Subcutaneous abdominal adipose tissue (tissue), 5 donors: ENCODE results near the gene SPEN.
"Not testable (repeated sequence)": the region's sequence is repeated elsewhere in the genome, so short reads cannot be mapped to it uniquely, and the experiment has no call there.

Source experiments
- H3K27ac ChIP-seq: one replicate; pipeline ENCODE4 v1.7.0; 2013; ENCODE audit warnings: low read depth, mild to moderate bottlenecking, inconsistent platforms, low read length, moderate library complexity
- H3K27me3 ChIP-seq, 5 donors: one replicate each; pipeline ENCODE4 v1.7.0; 2013; ENCODE audit warnings: low read length in 5 of 5, inconsistent platforms in 1 of 5; ENCODE audit not compliant: control insufficient read depth in 5 of 5, insufficient read depth in 4 of 5
- H3K36me3 ChIP-seq, 5 donors: one replicate each; pipeline ENCODE4 v1.7.0; 2013; ENCODE audit warnings: low read length in 5 of 5; ENCODE audit not compliant: control insufficient read depth in 5 of 5, insufficient read depth in 5 of 5
- H3K4me1 ChIP-seq, 5 donors: one replicate each; pipeline ENCODE4 v1.7.0; 2013; ENCODE audit warnings: low read length in 5 of 5, mild to moderate bottlenecking in 3 of 5, moderate library complexity in 1 of 5; ENCODE audit not compliant: control insufficient read depth in 5 of 5, insufficient read depth in 5 of 5
- H3K4me3 ChIP-seq, 5 donors: one replicate each; pipeline ENCODE4 v1.7.0; 2013; ENCODE audit warnings: low read length in 5 of 5, low read depth in 1 of 5
- H3K9ac ChIP-seq, 5 donors: one replicate each; pipeline ENCODE4 v1.7.0; 2013; ENCODE audit warnings: low read length in 5 of 5, mild to moderate bottlenecking in 4 of 5, moderate library complexity in 3 of 5
- H3K9me3 ChIP-seq, 5 donors: one replicate each; pipeline ENCODE4 v1.7.0; 2013; ENCODE audit warnings: low read length in 5 of 5; ENCODE audit not compliant: control insufficient read depth in 5 of 5
- donor health status: healthy.
- donor health status: healthy.
- donor health status: healthy.
- donor health status: healthy.
- donor health status: healthy.

SPEN gene

GRCh38 chr1:15886611-15887167 is 39.2 kb downstream of the SPEN start:
- H3K27me3 ChIP-seq, result no peaks in the 10 kb centered on the region
- peak overlapping the region; percentile 66 to 74 (median 70) for H3K4me3 ChIP-seq
- H3K9me3 ChIP-seq, result no peaks in the 10 kb centered on the region
- peaks cover 0 to 5% (median 0%) of the 10 kb centered on the region in 5 donors for H3K36me3 ChIP-seq
- peak overlapping the region; percentile 98 for H3K27ac ChIP-seq
- peak overlapping the region in 4 of 5 donors; percentile 39 to 73 (median 60) for H3K9ac ChIP-seq
- H3K4me1 ChIP-seq, result peaks cover 4 to 50% (median 37%) of the 10 kb centered on the region in 5 donors

- H3K9ac ChIP-seq, H3K36me3 ChIP-seq, H3K9me3 ChIP-seq, H3K27me3 ChIP-seq, H3K4me3 ChIP-seq: not testable (repeated sequence)
- Histone ChIP-seq H3K4me1 (peaks cover 0 to 17% (median 3%) of the 10 kb centered on the region in 5 donors), H3K27ac (peak overlapping the region; percentile 32)
These were observed 45.5 kb downstream of the SPEN start for GRCh38 chr1:15892857-15893599.

- H3K9me3 ChIP-seq, result no peaks in the 10 kb centered on the region
- no peak overlapping the region for H3K27ac ChIP-seq
- H3K4me3 ChIP-seq, result no peak overlapping the region
- H3K36me3 ChIP-seq, result peaks cover 0 to 5% (median 3%) of the 10 kb centered on the region in 5 donors
- no peak overlapping the region for H3K9ac ChIP-seq
- no peaks in the 10 kb centered on the region for H3K27me3 ChIP-seq
- peaks cover 0 to 15% (median 3%) of the 10 kb centered on the region in 5 donors for H3K4me1 ChIP-seq
These were observed 47.7 kb downstream of the SPEN start for GRCh38 chr1:15895233-15895632.

- not testable (repeated sequence) for H3K27ac ChIP-seq, H3K9me3 ChIP-seq, H3K9ac ChIP-seq, H3K36me3 ChIP-seq, H3K4me3 ChIP-seq, H3K27me3 ChIP-seq
- H3K4me1 ChIP-seq, result peaks cover 0 to 24% (median 6%) of the 10 kb centered on the region in 5 donors
These were observed 49.5 kb downstream of the SPEN start for GRCh38 chr1:15896841-15897610.

- no peak overlapping the region for H3K27ac ChIP-seq
- H3K9me3 ChIP-seq, result no peaks in the 10 kb centered on the region
- H3K4me1 ChIP-seq, result peaks cover 0 to 18% (median 3%) of the 10 kb centered on the region in 5 donors
- no peak overlapping the region for H3K9ac ChIP-seq
- H3K4me3 ChIP-seq, result no peak overlapping the region
- H3K36me3 ChIP-seq, result peaks cover 0 to 3% (median 0%) of the 10 kb centered on the region in 5 donors
- no peaks in the 10 kb centered on the region for H3K27me3 ChIP-seq
These were observed 51.8 kb downstream of the SPEN start for GRCh38 chr1:15899266-15899665.

GRCh38 chr1:15900662-15901279 is 53.3 kb downstream of the SPEN start:
- H3K4me1 ChIP-seq, result peaks cover 0 to 18% (median 3%) of the 10 kb centered on the region in 5 donors
- no peak overlapping the region for H3K9ac ChIP-seq
- no peaks in the 10 kb centered on the region for H3K9me3 ChIP-seq
- H3K36me3 ChIP-seq, result peaks cover 0 to 3% (median 0%) of the 10 kb centered on the region in 5 donors
- H3K27me3 ChIP-seq, result no peaks in the 10 kb centered on the region
- no peak overlapping the region for H3K4me3 ChIP-seq
- peak overlapping the region; percentile 23 for H3K27ac ChIP-seq

- H3K9ac ChIP-seq, result no peak overlapping the region
- peaks cover 0 to 16% (median 3%) of the 10 kb centered on the region in 5 donors for H3K4me1 ChIP-seq
- no peak overlapping the region for H3K27ac ChIP-seq
- no peak overlapping the region for H3K4me3 ChIP-seq
- H3K27me3 ChIP-seq, result no peaks in the 10 kb centered on the region
- H3K36me3 ChIP-seq, result peaks cover 0 to 3% (median 0%) of the 10 kb centered on the region in 5 donors
- H3K9me3 ChIP-seq, result no peaks in the 10 kb centered on the region
These were observed 55.4 kb downstream of the SPEN start for GRCh38 chr1:15902882-15903281.

- H3K9me3 ChIP-seq, result no peaks in the 10 kb centered on the region
- H3K4me1 ChIP-seq, result no peaks in the 10 kb centered on the region
- H3K27ac ChIP-seq, result no peak overlapping the region
- no peaks in the 10 kb centered on the region for H3K27me3 ChIP-seq
- H3K4me3 ChIP-seq, result no peak overlapping the region
- H3K36me3 ChIP-seq, result peaks cover 23 to 33% (median 31%) of the 10 kb centered on the region in 5 donors
- H3K9ac ChIP-seq, result no peak overlapping the region
These were observed 61.1 kb downstream of the SPEN start for GRCh38 chr1:15908597-15908996.

- Histone ChIP-seq H3K9me3 (no peaks in the 10 kb centered on the region), H3K27me3 (no peaks in the 10 kb centered on the region), H3K9ac (no peak overlapping the region), H3K4me3 (no peak overlapping the region), H3K4me1 (peaks cover 0 to 3% (median 0%) of the 10 kb centered on the region in 5 donors), H3K27ac (no peak overlapping the region), H3K36me3 (peaks cover 25 to 44% (median 37%) of the 10 kb centered on the region in 5 donors)
These were observed 63.6 kb downstream of the SPEN start for GRCh38 chr1:15911141-15911540.
